Naive thymus-derived CD8-positive, alpha-beta T cell (primary cell): ENCODE measurements around the gene VPS29. TPM values are rescaled to one million over a fixed set of nuclear protein-coding genes. Genes with fewer than 3 reads are reported as not detected.

Experiments used
- polyA plus RNA-seq, 3 donors: library from polyadenylated mRNA; unstranded; fragments of 300-500 nt; fragmentation: Illumina TruSeq; gene quantifications; one replicate each; pipeline ENCODE4 v1.2.3, GENCODE V29; 2021
- total RNA-seq, 8 experiments: library from RNA in 2 of 8; stranded (reverse) in 2 of 8; gene quantifications; one replicate each; pipeline ENCODE4 v1.2.3 and lab custom pipeline; 2021 to 2026

The VPS29 gene
- total and polyA plus RNA-seq, 5 experiments from 2014 or later = 126 to 167 (median 130) TPM

Other genes with a start within 250 kb of the VPS29 start
- 10 to 100 TPM; 69.3 to 75.6 TPM for gene ATP2A2, start 220.9 kb downstream of the VPS29 start, total RNA-seq
- 1 to 10 TPM; 1.7 to 2.0 (median 1.9) TPM for gene ATP2A2, start 220.9 kb downstream of the VPS29 start, polyA plus RNA-seq
- gene ANAPC7, start 98.4 kb downstream of the VPS29 start, total RNA-seq = 10 to 100 TPM; 78.5 to 84.0 TPM
- 10 to 100 TPM; 25.7 to 32.3 (median 30.9) TPM for gene ANAPC7, start 98.4 kb downstream of the VPS29 start, polyA plus RNA-seq
- 100 to 1,000 TPM; 213 to 243 TPM for gene ARPC3, start 51.8 kb downstream of the VPS29 start, total RNA-seq
- 100 to 1,000 TPM; 691 to 810 (median 733) TPM for gene ARPC3, start 51.8 kb downstream of the VPS29 start, polyA plus RNA-seq
- gene GPN3, start 33.9 kb downstream of the VPS29 start, total RNA-seq = 10 to 100 TPM; 13.5 to 14.0 TPM
- gene GPN3, start 33.9 kb downstream of the VPS29 start, polyA plus RNA-seq = 10 to 100 TPM; 33.7 to 35.8 (median 34.4) TPM
- 10 to 100 TPM; 21.6 to 22.3 TPM for gene FAM216A, start 33.3 kb downstream of the VPS29 start, total RNA-seq
- 10 to 100 TPM in 2 of 3 donors, 1 to 10 TPM in 1; 9.3 to 15.4 (median 11.1) TPM for gene FAM216A, start 33.3 kb downstream of the VPS29 start, polyA plus RNA-seq
- gene RAD9B, start 220 bp upstream of the VPS29 start, total RNA-seq = 1 to 10 TPM; 2.7 to 3.8 TPM
- gene RAD9B, start 220 bp upstream of the VPS29 start, polyA plus RNA-seq = 1 to 10 TPM in 2 of 3 donors, under 1 TPM in 1; 0.89 to 1.3 (median 1.0) TPM
- 10 to 100 TPM; 34.4 to 34.8 TPM for gene PPTC7, start 81.2 kb upstream of the VPS29 start, total RNA-seq
- gene PPTC7, start 81.2 kb upstream of the VPS29 start, polyA plus RNA-seq = 10 to 100 TPM in 1 of 3 donors, 1 to 10 TPM in 2; 7.6 to 10.2 (median 9.6) TPM
- gene TCTN1, start 112.0 kb upstream of the VPS29 start, total RNA-seq = 10 to 100 TPM; 13.4 to 16.2 TPM
- 10 to 100 TPM in 2 of 3 donors, 1 to 10 TPM in 1; 8.7 to 16.4 (median 13.6) TPM for gene TCTN1, start 112.0 kb upstream of the VPS29 start, polyA plus RNA-seq
- 10 to 100 TPM; 21.0 to 21.2 TPM for gene HVCN1, start 187.0 kb upstream of the VPS29 start, total RNA-seq
- gene HVCN1, start 187.0 kb upstream of the VPS29 start, polyA plus RNA-seq = 10 to 100 TPM; 17.3 to 24.5 (median 20.1) TPM
- gene PPP1CC, start 240.8 kb upstream of the VPS29 start, total RNA-seq = 100 to 1,000 TPM; 127 to 141 TPM
- gene PPP1CC, start 240.8 kb upstream of the VPS29 start, polyA plus RNA-seq = 100 to 1,000 TPM; 112 to 150 (median 119) TPM